GM12878 (cell line): ENCODE measurements around the gene FBXO21. TPM values are rescaled to one million over a fixed set of nuclear protein-coding genes. Genes with fewer than 3 reads are reported as not detected.

Experiments
- ATAC-seq: fragments of 200-7000 bp; cut with Tn5 transposase; 3 replicates; pipeline ENCODE4 v1.9.1; 2020; ENCODE audit warnings: mild to moderate bottlenecking, moderate library complexity
- BruUV-seq: library from RNA; stranded (reverse); fragments of 400-500 nt; replicated peaks from 2 replicates; lab custom pipeline; 2021; lab: Mats Ljungman, UMichigan
- CTCF ChIA-PET: fragments of 300-600 bp; sonication (Branson Sonifier 250); formaldehyde crosslinking; extraction: SDS; loops from one replicate; lab custom pipeline; 2021; ENCODE audit warnings: inconsistent platforms; lab: Yijun Ruan, JAX
- POLR2A ChIA-PET: fragments of 350-600 bp; formaldehyde crosslinking; extraction: SDS; loops from one replicate; lab custom pipeline; 2021; ENCODE audit warnings: inconsistent platforms; lab: Charles Lee
- RAD21 ChIA-PET: fragments of 300-600 bp; sonication (Branson Sonifier 250); formaldehyde crosslinking; loops from one replicate; lab custom pipeline; 2023; ENCODE audit warnings: antibody characterized with exemption; ENCODE audit not compliant: unreplicated experiment; lab: Charles Lee
- SMC1A ChIA-PET: fragments of 300-600 bp; sonication (Branson Sonifier 250); formaldehyde crosslinking; loops from one replicate; lab custom pipeline; 2023; ENCODE audit not compliant: unreplicated experiment, uncharacterized antibody; lab: Charles Lee
- DNase-seq: peaks from one replicate; pipeline ENCODE4 v3.0.0-alpha.2; 2011; ENCODE audit warnings: low read depth, low spot score
- FAIRE-seq: peaks from 3 replicates; lab custom pipeline; 2011; peaks lifted over from hg19 to GRCh38; lab: Jason Lieb, UNC
- H2AFZ ChIP-seq: 2 replicates; pipeline ENCODE4 v1.6.0; 2011; ENCODE audit warnings: low read depth, low read length, control low read depth; ENCODE audit not compliant: control insufficient read depth
- H3K27ac ChIP-seq: 2 replicates; pipeline ENCODE4 v1.5.1; 2011; ENCODE audit warnings: control low read depth; ENCODE audit not compliant: control insufficient read depth, insufficient read depth
- H3K27me3 ChIP-seq, 2 experiments: replicated peaks in 1 of 2; 2 replicates each; pipeline versions ENCODE4 v1.6.0 to v1.6.1; 2011; ENCODE audit warnings: low read length in 1 of 2; ENCODE audit not compliant: control insufficient read depth in 2 of 2, insufficient read depth in 2 of 2
- H3K36me3 ChIP-seq, 2 experiments: 2 replicates each; pipeline ENCODE4 v1.5.1; 2011; ENCODE audit warnings: low read length in 1 of 2; ENCODE audit not compliant: control insufficient read depth in 2 of 2, insufficient read depth in 2 of 2
- H3K4me1 ChIP-seq: 2 replicates; pipeline ENCODE4 v1.6.1; 2011; ENCODE audit warnings: mild to moderate bottlenecking, low read length, moderate library complexity, mixed read lengths; ENCODE audit not compliant: control insufficient read depth, insufficient read depth
- H3K4me2 ChIP-seq: 2 replicates; pipeline ENCODE4 v1.6.0; 2011; ENCODE audit warnings: control low read depth; ENCODE audit not compliant: control insufficient read depth, insufficient read depth
- H3K4me3 ChIP-seq: fragments of 200-600 bp; sonication (generic); 2 replicates; pipeline ENCODE4 v1.5.1; 2016
- H3K79me2 ChIP-seq: 2 replicates; pipeline ENCODE4 v1.6.0; 2011; ENCODE audit warnings: low read length; ENCODE audit not compliant: control insufficient read depth, insufficient read depth
- H3K9ac ChIP-seq: 2 replicates; pipeline ENCODE4 v1.8.0; 2011; ENCODE audit warnings: low read length, control low read depth, mixed read lengths; ENCODE audit not compliant: control insufficient read depth, insufficient read depth
- H3K9me3 ChIP-seq: replicated peaks from 3 replicates; pipeline ENCODE4 v1.5.1; 2011; ENCODE audit warnings: mild to moderate bottlenecking, low read length; ENCODE audit not compliant: control insufficient read depth, insufficient read depth
- H4K20me1 ChIP-seq: 2 replicates; pipeline ENCODE4 v1.6.0; 2011; ENCODE audit not compliant: control insufficient read depth, insufficient read depth
- ASH2L ChIP-seq: fragments of 300-600, 200-600 bp; sonication (generic); IDR thresholded peaks from 2 replicates; pipeline ENCODE4 v1.6.1; 2017; ENCODE audit warnings: low read depth, mild to moderate bottlenecking, borderline replicate concordance
- BCL11A ChIP-seq: IDR thresholded peaks from 2 replicates; pipeline ENCODE4 v1.6.1; 2011; ENCODE audit warnings: low read depth, low read length
- JUND ChIP-seq: IDR thresholded peaks from 2 replicates; pipeline ENCODE4 v1.6.1; 2012; ENCODE audit warnings: low read depth, mild to moderate bottlenecking, low read length, improper control_type of control experiment, moderate library complexity
- PKNOX1 ChIP-seq: fragments of 450-650 bp; IDR thresholded peaks from 2 replicates; pipeline ENCODE4 v1.6.1; 2016; ENCODE audit warnings: mild to moderate bottlenecking
- RELA ChIP-seq: fragments of 450-650 bp; IDR thresholded peaks from 2 replicates; pipeline ENCODE4 v1.8.0; 2014; ENCODE audit warnings: borderline replicate concordance; ENCODE audit not compliant: partially characterized antibody
- RUNX3 ChIP-seq: IDR thresholded peaks from 2 replicates; pipeline ENCODE4 v1.6.1; 2012; ENCODE audit warnings: low read length, inconsistent platforms
- SMAD1 ChIP-seq: fragments of 450-650 bp; IDR thresholded peaks from 2 replicates; pipeline ENCODE4 v1.6.1; 2018; ENCODE audit warnings: mild to moderate bottlenecking, low read depth; ENCODE audit not compliant: partially characterized antibody
- SMC3 ChIP-seq: IDR thresholded peaks from 2 replicates; pipeline ENCODE4 v1.6.1; 2011; ENCODE audit warnings: low read length, improper control_type of control experiment, borderline replicate concordance
- SUPT20H ChIP-seq: IDR thresholded peaks from 2 replicates; pipeline ENCODE4 v1.6.1; 2011; ENCODE audit warnings: low read depth, mild to moderate bottlenecking, low read length, moderate library complexity, borderline replicate concordance; ENCODE audit not compliant: control insufficient read depth
- TAF1 ChIP-seq: IDR thresholded peaks from 2 replicates; pipeline ENCODE4 v1.6.1; 2011; ENCODE audit warnings: mild to moderate bottlenecking, low read depth, low read length, borderline replicate concordance
- ZBTB33 ChIP-seq: fragments of 450-650 bp; IDR thresholded peaks from 2 replicates; pipeline ENCODE4 v1.6.1; 2017; ENCODE audit warnings: mild to moderate bottlenecking
- ZNF207 ChIP-seq: fragments of 450-650 bp; IDR thresholded peaks from 2 replicates; pipeline ENCODE4 v1.6.1; 2014; ENCODE audit warnings: antibody characterized with exemption, mild to moderate bottlenecking, borderline replicate concordance
- WGBS: methylation state at CpG from one replicate; pipeline ENCODE4 v1.1.6; 2016; ENCODE audit warnings: low lambda C conversion rate; ENCODE audit not compliant: insufficient replicate concordance, insufficient coverage; ENCODE audit errors: missing lambda C conversion rate; 5-methylcytosine and 5-hydroxymethylcytosine counted together
- in situ Hi-C: fragments of 300-500 bp; cut with MboI; formaldehyde crosslinking; loops from 9 replicates; pipeline ENCODE4 v1.14.3; 2018; ENCODE audit warnings: mixed read lengths
- intact Hi-C: fragments of 100-400 bp; cut with micrococcal nuclease; formaldehyde crosslinking; loops from one replicate; pipeline ENCODE4 v1.14.2; 2022; ENCODE audit not compliant: unreplicated experiment
- polyA plus RNA-seq, 11 experiments: library from polyadenylated mRNA; depleted of rRNA in 4 of 11; unstranded in 6 of 11; stranded (reverse) in 5 of 11; fragments of >200 nt; fragmentation: Nextera tagmentation in 4 of 11; fragmentation: Illumina TruSeq in 1 of 11; extraction: Ambion mirVana in 4 of 11; extraction: Trizol in 1 of 11; gene quantifications; 1 replicate in 1 of 11; 2 replicates in 10 of 11; pipeline versions ENCODE4 v1.2.1 to v1.2.3, GENCODE V29; 2011 to 2016; ENCODE audit warnings: inconsistent platforms in 2 of 11, missing spikeins in 2 of 11, low read depth in 1 of 11
- total RNA-seq, 4 experiments: library from RNA; depleted of rRNA in 3 of 4; stranded (reverse); fragments of >200 nt in 3 of 4; fragmentation: Illumina TruSeq in 1 of 4; extraction: Trizol in 1 of 4; gene quantifications; 2 replicates each; pipeline versions ENCODE4 v1.2.1 to v1.2.3, GENCODE V29; 2013 to 2021

FBXO21 gene
- total and polyA plus RNA-seq, 10 of the 15 experiments (the other 5 are each of a cell fraction or from before 2014, with no cell fraction given), result 5.5 to 32.6 (median 18.9) TPM

DNA sequence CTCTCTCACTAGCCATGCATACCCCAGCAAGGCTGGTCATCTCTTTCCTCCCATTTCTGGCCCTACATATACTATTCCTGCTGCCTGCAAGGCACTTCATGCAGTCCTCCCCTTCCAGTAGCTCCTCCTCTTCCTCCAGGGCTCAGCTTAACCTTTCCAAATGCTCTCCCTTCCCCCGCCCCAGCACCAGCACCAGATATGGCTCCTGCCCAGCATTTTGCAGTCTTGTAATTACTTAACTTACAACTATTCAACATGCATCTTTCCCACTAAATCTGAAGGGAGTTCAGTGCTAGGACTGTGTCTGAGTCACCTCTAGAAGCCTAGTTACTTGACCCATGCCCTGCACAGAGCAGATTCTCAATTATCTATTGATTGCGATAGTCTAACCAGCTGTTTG lies 1.8 kb upstream of the FBXO21 start:
- FAIRE-seq (no peak), ATAC-seq (no peak)
- intact Hi-C loops, result no loop called here

More for the DNA sequence above, 1.8 kb upstream of the FBXO21 start:
- Histone ChIP-seq H3K4me3 (no peak overlapping the region), H3K4me1 (no peaks in the 10 kb centered on the region; the same call in 1 of the 2 replicates), H3K9ac (no peak overlapping the region), H3K27ac (no peak overlapping the region), H2AFZ (no peak overlapping the region), H3K9me3 (no peaks in the 10 kb centered on the region), H3K79me2 (peaks cover 18% of the 10 kb centered on the region), H3K36me3 (no peaks in the 10 kb centered on the region), H4K20me1 (no peaks in the 10 kb centered on the region), H3K4me2 (no peak overlapping the region), H3K27me3 (no peaks in the 10 kb centered on the region)
- in situ Hi-C loops, result loop anchor here (25.0 kb wide), 1 partner anchor 1195 kb away; the partner anchor contains the start of gene SUDS3
- RAD21 ChIA-PET, result no interaction called here
- no peak for DNase-seq
- POLR2A ChIA-PET, result no interaction called here
- CTCF ChIA-PET, result no interaction called here
- SMC1A ChIA-PET, result no interaction called here
- BruUV-seq, result no TSS peak
- TF ChIP-seq SUPT20H (no peak), RELA (no peak), RUNX3 (no peak), ZBTB33 (no peak), SMAD1 (no peak), JUND (no peak), TAF1 (no peak), SMC3 (no peak), ZNF207 (no peak), BCL11A (no peak), PKNOX1 (no peak), ASH2L (no peak)
- WGBS, result 46% methylated on average over 2 of the region's 2 CpGs
